Embryonic facial prominence (tissue), 1 donor: ENCODE measurements around the gene GNG4.
"Not testable (repeated sequence)": the region's sequence is repeated elsewhere in the genome, so short reads cannot be mapped to it uniquely, and the experiment has no call there.

Source experiments
- DNase-seq: peaks from one replicate; pipeline ENCODE4 v3.0.0-alpha.2; 2016; ENCODE audit errors: extremely low spot score

The GNG4 gene

GRCh38 chr1:235650341-235651169, 971 bp upstream of the GNG4 start:
- DNase-seq, result no peak

DNA sequence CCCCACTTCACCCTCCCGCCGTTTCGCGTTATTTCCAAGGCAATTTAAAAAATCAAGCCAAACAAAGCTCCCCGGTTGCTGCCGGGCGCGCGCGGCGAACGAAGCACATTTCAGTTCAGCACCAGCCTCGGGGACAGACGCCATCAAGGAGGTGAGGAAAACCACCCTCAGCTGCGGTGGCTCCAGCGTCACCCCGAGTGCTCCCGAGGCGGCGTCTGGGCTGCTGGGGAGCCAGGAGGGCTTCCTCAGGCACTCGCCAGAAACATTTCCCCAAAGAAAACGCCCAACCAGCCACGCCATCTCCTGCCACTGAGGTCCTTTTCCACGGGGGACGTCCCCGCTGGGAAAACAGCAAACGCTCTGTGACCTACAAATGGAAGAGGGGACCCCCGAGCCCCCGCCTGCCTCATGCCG, 623 bp downstream of the GNG4 start:
- peak; percentile 61 for DNase-seq

- no peak for DNase-seq
Observed at GRCh38 chr1:235648407-235648907, 1.1 kb downstream of the GNG4 start.

DNA sequence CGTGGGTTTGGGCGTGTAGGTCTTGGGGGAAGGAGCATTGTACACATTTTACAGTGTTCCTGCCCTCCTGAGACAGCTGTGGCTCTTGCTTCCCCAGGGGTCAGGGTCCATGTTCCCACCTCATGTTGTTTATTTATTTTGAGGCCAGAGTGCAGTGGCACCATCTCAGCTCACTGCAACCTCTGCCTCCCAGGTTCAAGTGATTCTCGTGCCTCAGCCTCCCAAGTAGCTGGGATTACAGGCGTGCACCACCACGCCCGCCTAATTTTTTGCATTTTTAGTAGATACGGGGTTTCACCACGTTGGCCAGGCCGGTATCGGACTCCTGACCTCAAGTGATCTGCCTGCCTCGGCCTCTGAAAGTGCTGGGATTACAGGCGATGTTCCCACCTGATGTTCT, 2.0 kb downstream of the GNG4 start:
- DNase-seq, result not testable (repeated sequence)

GRCh38 chr1:235646463-235646862, 3.1 kb downstream of the GNG4 start:
- no peak for DNase-seq

DNA sequence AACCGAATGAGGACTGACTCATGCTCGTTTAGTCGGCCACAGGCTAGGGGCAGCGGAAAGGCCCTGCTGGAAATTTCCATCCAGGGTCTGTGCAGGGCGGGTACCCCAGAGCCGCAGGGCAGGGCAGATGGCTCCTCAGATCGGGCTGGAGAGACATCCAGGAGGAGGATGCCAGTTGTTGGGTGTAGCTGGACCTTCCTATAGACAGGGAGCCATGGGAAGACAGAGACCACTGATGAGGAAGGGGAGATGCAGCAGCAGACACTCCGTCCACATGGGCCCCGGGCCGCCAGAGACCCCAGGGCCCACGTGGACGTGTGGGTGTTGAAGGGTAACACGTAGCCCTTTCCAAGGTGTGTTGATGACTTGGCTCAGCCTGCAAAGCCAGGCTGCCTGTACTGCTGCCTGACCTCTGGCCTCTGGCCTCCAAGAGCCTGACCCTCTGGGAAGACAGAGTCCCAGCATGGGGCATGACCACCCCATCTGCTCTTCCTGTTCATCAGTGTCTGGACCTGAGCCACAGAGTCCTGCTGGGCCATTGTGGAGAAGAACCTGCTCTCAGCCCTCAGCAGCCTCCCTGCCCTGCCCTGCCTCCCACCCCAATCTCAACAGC, 4.8 kb downstream of the GNG4 start:
- DNase-seq, result no peak

DNA sequence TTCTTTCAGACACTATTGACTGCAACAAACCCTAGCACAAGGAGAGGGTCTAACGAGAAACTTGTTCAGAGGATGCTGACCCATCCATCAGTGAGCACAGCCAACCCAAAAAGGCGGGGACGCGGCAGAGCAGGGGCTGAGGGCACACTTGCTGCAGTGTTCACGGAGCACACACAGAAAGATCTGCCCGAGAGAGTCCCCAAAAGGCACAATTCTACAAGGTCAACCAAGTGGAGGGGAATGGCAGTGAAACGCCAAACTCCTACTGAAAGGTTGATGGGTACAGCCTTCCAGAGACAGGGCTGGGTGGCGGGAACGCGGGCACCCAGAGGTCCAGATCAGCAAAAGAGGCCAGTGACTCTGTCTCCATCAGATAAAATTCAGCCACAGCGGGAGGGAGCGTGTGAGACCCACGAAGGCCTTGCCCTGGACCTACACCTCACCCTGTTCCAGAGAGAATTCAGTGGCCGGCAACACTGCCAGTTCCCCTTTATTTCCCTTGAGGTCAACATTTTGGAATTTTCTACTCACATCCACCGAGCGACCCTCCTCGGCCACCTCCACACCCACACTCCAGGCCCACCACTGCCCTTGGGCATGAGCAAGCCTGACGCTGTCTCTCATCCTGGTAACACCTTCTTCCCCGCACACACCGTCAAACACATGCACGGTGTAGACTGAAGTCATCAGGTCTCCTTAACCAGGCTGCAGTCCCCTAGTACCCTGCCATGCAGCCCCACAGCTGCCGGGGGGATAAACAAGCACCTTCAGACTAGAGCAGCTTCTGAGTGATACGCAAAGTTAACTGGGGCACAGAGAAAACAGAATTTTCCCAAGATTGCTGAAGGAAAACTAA, 5.5 kb downstream of the GNG4 start:
- no peak for DNase-seq

DNA sequence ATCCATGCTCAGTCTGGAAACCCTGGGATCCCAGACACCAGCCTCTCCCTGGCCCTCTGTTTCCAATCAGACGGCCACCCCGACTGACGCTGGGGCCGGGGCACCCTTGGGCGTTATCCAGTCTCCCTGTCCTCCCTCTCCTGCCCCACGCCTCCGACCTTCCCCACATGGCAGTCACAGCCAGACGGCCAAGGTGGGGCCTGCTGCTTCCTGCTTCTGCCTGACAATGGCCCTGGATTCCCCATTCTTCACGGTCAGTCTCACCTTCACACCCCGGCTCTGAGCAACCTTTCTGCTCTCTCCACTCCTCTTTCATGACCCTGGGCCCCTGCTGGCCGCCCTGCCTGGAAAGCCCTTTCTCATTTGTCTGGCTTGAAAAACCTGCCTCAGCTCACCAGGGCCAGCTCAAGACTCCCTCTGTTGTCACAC, 6.6 kb downstream of the GNG4 start:
- DNase-seq, result no peak

- no peak for DNase-seq
Observed at GRCh38 chr1:235642011-235642942, 7.3 kb downstream of the GNG4 start.

GRCh38 chr1:235640580-235640979, 9.0 kb downstream of the GNG4 start:
- DNase-seq, result no peak

- no peak for DNase-seq
Observed at GRCh38 chr1:235639226-235640205, 10.1 kb downstream of the GNG4 start.

GRCh38 chr1:235638612-235639011, 11.0 kb downstream of the GNG4 start:
- not testable (repeated sequence) for DNase-seq

- no peak for DNase-seq
Observed at GRCh38 chr1:235637756-235638534, 11.6 kb downstream of the GNG4 start.

GRCh38 chr1:235635938-235636662, 13.5 kb downstream of the GNG4 start:
- no peak for DNase-seq

DNA sequence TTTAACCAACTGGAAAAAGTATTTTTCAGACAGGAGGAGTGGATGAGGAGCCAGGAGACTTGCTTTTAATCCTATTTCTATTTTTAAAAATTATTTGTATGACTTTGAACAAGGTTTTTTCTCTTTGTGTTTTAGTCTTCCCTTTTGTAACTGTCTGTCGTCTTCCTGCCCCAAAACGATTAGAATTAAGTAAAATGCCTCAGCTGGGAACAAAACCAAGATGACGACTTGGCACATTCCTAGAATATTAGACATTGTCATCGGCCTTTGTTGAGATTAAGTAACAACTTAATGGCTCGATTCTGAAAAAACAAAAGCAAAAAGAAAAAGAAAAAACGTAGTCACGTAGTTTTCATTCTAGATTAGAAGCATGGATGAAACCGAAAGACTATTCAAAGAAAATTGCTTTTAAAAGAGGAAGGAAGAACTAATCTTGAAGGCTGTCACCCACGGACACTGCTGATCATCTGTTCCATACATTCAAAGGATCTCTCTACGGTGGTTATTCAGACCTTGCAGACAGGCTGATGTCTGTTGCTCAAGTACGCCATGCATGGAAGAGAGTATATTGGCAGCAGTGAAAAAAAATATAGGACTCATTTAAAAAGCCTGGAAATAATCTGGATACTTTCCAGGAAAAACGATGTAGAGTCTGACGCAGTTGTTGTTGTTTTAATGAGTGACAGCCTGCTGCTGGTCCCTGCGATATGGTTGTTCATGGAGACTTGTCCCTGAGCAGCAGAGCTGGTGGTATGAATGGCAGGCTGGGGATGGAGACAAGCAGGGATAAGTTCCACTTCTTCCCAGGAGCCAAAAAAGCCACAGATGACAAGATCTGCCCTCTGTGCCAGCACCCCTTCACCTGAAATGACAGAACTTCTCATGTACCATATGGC, 16.8 kb downstream of the GNG4 start:
- DNase-seq, result no peak

DNA sequence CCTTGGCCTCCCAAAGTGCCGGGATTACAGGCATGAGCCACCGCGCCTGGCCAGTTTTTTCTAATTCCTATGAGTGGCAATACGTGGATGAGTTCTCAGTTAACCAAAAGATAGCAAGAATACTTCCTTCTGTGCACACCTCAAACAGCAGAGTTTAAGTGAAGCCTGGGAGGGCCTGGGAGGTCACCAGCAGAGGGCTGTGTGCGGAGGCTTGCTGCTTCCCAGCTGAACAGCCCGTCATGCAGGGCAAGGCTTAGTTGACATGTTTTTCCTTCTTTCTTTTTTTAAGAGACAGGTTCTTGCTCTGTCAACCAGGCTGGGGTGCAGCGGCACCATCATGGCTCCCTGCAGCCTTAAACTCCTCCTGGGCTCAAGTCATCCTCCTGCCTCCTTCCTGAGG, 17.8 kb downstream of the GNG4 start:
- no peak for DNase-seq

- DNase-seq, result no peak
Observed at GRCh38 chr1:235628316-235629005, 21.1 kb downstream of the GNG4 start.
